GM18858 (cell line): ENCODE data around the gene STK11.

Experiments
- ATAC-seq: cut with Tn5 transposase; IDR thresholded peaks from one replicate; pipeline ENCODE4 v1.9.1; 2021; ENCODE audit not compliant: unreplicated experiment

The STK11 gene

GRCh38 chr19:1224047-1224825 lies 18.7 kb downstream of the STK11 start:
- no peak for ATAC-seq

GRCh38 chr19:1224847-1225246 lies 19.3 kb downstream of the STK11 start:
- no peak for ATAC-seq

GRCh38 chr19:1225440-1226226 lies 20.1 kb downstream of the STK11 start:
- ATAC-seq, result no peak

- no peak for ATAC-seq
These were observed 20.6 kb downstream of the STK11 start for GRCh38 chr19:1226227-1226518.

GRCh38 chr19:1226522-1227303 lies 21.1 kb downstream of the STK11 start:
- no peak for ATAC-seq

GRCh38 chr19:1227304-1228054 lies 21.9 kb downstream of the STK11 start:
- ATAC-seq, result no peak

GRCh38 chr19:1228161-1228957 lies 22.8 kb downstream of the STK11 start:
- no peak for ATAC-seq

- no peak for ATAC-seq
These were observed 23.7 kb downstream of the STK11 start for GRCh38 chr19:1229056-1229923.

GRCh38 chr19:1229924-1230782 lies 24.6 kb downstream of the STK11 start:
- ATAC-seq, result no peak

- ATAC-seq, result no peak
These were observed 25.4 kb downstream of the STK11 start for GRCh38 chr19:1230783-1231489.

GRCh38 chr19:1231729-1232637 lies 26.4 kb downstream of the STK11 start:
- ATAC-seq, result no peak

GRCh38 chr19:1232652-1233072 lies 27.1 kb downstream of the STK11 start:
- no peak for ATAC-seq

GRCh38 chr19:1233115-1233667 lies 27.6 kb downstream of the STK11 start:
- ATAC-seq, result no peak

- no peak for ATAC-seq
These were observed 28.7 kb downstream of the STK11 start for GRCh38 chr19:1234051-1234954.

- ATAC-seq, result no peak
These were observed 29.4 kb downstream of the STK11 start for GRCh38 chr19:1234955-1235380.
